Ishikawa (cell line): ENCODE measurements around the gene TECRL.

Source experiments
- CEBPB ChIP-seq: IDR thresholded peaks from 2 replicates; pipeline ENCODE4 v1.6.1; 2012
- CREB1 ChIP-seq: IDR thresholded peaks from 2 replicates; pipeline ENCODE4 v1.6.1; 2012; ENCODE audit warnings: low read depth
- EGR1 ChIP-seq: IDR thresholded peaks from 2 replicates; pipeline ENCODE4 v1.6.1; 2012
- EP300 ChIP-seq: IDR thresholded peaks from 2 replicates; pipeline ENCODE4 v1.6.1; 2012; ENCODE audit warnings: borderline replicate concordance
- FOXM1 ChIP-seq: IDR thresholded peaks from 2 replicates; pipeline ENCODE4 v1.6.1; 2012; ENCODE audit warnings: low read depth, borderline replicate concordance
- MAX ChIP-seq: IDR thresholded peaks from 2 replicates; pipeline ENCODE4 v1.6.1; 2012
- NFIC ChIP-seq: IDR thresholded peaks from 2 replicates; pipeline ENCODE4 v1.6.1; 2012
- RAD21 ChIP-seq: IDR thresholded peaks from 2 replicates; pipeline ENCODE4 v1.6.1; 2012; ENCODE audit warnings: low read depth
- REST ChIP-seq: IDR thresholded peaks from 2 replicates; pipeline ENCODE4 v1.6.1; 2012; ENCODE audit warnings: low read depth, mild to moderate bottlenecking
- TAF1 ChIP-seq: IDR thresholded peaks from 2 replicates; pipeline ENCODE4 v1.6.1; 2012; ENCODE audit warnings: low read depth, mild to moderate bottlenecking
- TCF12 ChIP-seq: IDR thresholded peaks from 2 replicates; pipeline ENCODE4 v1.6.1; 2012; ENCODE audit warnings: low read depth
- TEAD4 ChIP-seq: IDR thresholded peaks from 2 replicates; pipeline ENCODE4 v1.6.1; 2012
- USF1 ChIP-seq: IDR thresholded peaks from 2 replicates; pipeline ENCODE4 v1.6.1; 2012
- YY1 ChIP-seq: IDR thresholded peaks from 2 replicates; pipeline ENCODE4 v1.6.1; 2012; ENCODE audit warnings: low read depth
- ZBTB7A ChIP-seq: IDR thresholded peaks from 2 replicates; pipeline ENCODE4 v1.6.1; 2012; ENCODE audit warnings: low read depth

The TECRL gene

GRCh38 chr4:64405761-64406160 lies 3.5 kb downstream of the TECRL start:
- TF ChIP-seq EP300 (no peak), USF1 (no peak), MAX (no peak), REST (no peak), TEAD4 (no peak), NFIC (no peak)

GRCh38 chr4:64402684-64403083 lies 6.6 kb downstream of the TECRL start:
- TF ChIP-seq REST (no peak), ZBTB7A (no peak), TCF12 (no peak), USF1 (no peak), EP300 (no peak), YY1 (no peak), TEAD4 (no peak), EGR1 (no peak), TAF1 (no peak)

- TF ChIP-seq TEAD4 (no peak), ZBTB7A (no peak), RAD21 (no peak), FOXM1 (no peak), CREB1 (no peak), MAX (no peak), EP300 (no peak), YY1 (no peak)
Measured at GRCh38 chr4:64399313-64400109, 9.7 kb downstream of the TECRL start.

- TF ChIP-seq EP300 = no peak
- TF ChIP-seq MAX = no peak
- TF ChIP-seq CREB1 = no peak
- no peak for TF ChIP-seq TAF1
- no peak for TF ChIP-seq FOXM1
- no peak for TF ChIP-seq EGR1
- no peak for TF ChIP-seq CEBPB
- TF ChIP-seq TEAD4 = no peak
- no peak for TF ChIP-seq YY1
- TF ChIP-seq RAD21 = no peak
Measured at GRCh38 chr4:64394469-64394868, 14.8 kb downstream of the TECRL start.

GRCh38 chr4:64388252-64388651 lies 21.0 kb downstream of the TECRL start:
- TF ChIP-seq FOXM1 (no peak), ZBTB7A (no peak), CREB1 (no peak), TCF12 (no peak), MAX (no peak), NFIC (no peak), YY1 (no peak), TAF1 (no peak)

GRCh38 chr4:64385220-64385619 lies 24.0 kb downstream of the TECRL start:
- TF ChIP-seq FOXM1 (no peak), NFIC (no peak), ZBTB7A (no peak), TEAD4 (no peak), USF1 (no peak), REST (no peak), MAX (no peak), TAF1 (no peak), EGR1 (no peak), CREB1 (no peak), TCF12 (no peak), EP300 (no peak), YY1 (no peak), CEBPB (no peak)
